Measurements from ENCODE around the gene TSPO2. TPM values are rescaled to one million over a fixed set of nuclear protein-coding genes. Genes with fewer than 3 reads are reported as not detected.

The TSPO2 gene
- total and polyA plus RNA-seq, 2 of the 13 experiments (the other 11 are each of a cell fraction or from before 2014, with no cell fraction given): 0.55 TPM; not detected in 1

DNA sequence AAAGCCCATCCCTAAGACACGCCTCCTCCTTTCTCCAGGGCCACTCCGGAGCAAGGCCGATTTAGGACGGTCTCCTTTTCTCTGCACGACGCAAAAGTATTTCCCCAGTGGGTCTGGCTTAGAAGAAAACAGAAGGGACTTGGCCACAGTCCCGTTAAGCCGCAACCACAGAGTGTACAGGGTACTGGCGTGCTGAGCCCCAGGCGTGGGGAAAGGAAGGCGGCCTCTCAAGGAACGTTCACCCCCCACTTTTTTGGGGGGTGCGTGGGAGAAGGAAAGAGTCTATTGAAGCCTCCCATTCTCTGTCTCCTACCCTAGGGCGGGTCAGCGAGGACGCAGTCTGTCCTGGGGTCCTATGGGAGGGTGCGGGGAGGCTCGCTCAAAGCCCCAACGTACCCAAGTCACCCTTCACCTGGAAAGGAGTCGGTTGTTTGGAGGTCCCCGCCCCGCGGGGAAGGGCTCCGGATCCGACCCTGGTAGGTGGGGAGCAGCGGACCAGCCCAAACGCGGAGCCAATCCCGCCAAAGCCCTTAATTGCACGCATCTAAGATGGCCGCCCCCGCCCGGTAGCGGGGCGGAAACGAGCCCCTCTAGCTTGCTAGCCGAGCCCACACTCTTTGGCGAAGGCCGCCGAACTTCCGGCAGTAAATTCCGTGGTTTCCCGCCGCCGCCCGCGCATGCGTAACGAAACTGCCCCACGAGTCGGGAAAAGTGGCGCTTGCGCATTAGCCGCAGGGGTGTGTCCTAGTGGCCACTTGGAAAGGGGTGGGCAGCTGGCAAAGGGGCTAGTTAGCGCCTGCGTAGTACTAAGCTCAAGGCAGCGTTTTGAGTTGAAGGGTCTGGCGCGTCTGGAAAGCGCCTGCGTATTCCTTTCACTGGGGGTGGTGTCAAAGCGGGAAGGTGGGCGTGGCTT lies 29.9 kb downstream of the TSPO2 start, which contains the start of gene OARD1 (continued):
- TF ChIP-seq, protein P1, sequence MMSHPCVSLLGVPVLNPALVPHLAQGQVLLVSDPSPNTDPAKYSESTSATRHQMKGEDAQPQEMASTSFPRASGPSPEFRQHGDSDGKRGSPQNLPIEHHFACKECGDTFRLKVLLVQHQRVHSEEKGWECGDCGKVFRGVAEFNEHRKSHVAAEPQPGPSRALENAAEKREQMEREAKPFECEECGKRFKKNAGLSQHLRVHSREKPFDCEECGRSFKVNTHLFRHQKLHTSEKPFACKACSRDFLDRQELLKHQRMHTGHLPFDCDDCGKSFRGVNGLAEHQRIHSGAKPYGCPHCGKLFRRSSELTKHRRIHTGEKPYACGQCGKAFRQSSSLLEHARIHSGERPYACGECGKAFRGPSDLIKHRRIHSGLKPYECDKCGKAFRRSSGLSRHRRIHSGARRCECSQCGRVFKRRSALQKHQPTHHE (CRISPR knock-in tag; IDR thresholded peaks at IDR 0.05; ENCODE audit: borderline replicate concordance): 0 out of 2 replicates have a peak, but pooled peaks have one; percentile 53
- no peak for TF ChIP-seq ZNF841 (CRISPR knock-in tag; IDR thresholded peaks at IDR 0.05; ENCODE audit: borderline replicate concordance)
- TF ChIP-seq NCOA1 (CRISPR knock-in tag; IDR thresholded peaks at IDR 0.05): peak; percentile 70; the same call in 1 of the 2 replicates
- no peak for TF ChIP-seq ZNF101 (CRISPR knock-in tag; IDR thresholded peaks at IDR 0.05; ENCODE audit: borderline replicate concordance, low read depth)
- TF ChIP-seq SRSF1 (optimal IDR thresholded peaks at IDR 0.05; ENCODE audit: low read depth, low read length): no peak
- TF ChIP-seq ZNF567 (CRISPR knock-in tag; IDR thresholded peaks at IDR 0.05; ENCODE audit: borderline replicate concordance): no peak
- TF ChIP-seq, protein P2, sequence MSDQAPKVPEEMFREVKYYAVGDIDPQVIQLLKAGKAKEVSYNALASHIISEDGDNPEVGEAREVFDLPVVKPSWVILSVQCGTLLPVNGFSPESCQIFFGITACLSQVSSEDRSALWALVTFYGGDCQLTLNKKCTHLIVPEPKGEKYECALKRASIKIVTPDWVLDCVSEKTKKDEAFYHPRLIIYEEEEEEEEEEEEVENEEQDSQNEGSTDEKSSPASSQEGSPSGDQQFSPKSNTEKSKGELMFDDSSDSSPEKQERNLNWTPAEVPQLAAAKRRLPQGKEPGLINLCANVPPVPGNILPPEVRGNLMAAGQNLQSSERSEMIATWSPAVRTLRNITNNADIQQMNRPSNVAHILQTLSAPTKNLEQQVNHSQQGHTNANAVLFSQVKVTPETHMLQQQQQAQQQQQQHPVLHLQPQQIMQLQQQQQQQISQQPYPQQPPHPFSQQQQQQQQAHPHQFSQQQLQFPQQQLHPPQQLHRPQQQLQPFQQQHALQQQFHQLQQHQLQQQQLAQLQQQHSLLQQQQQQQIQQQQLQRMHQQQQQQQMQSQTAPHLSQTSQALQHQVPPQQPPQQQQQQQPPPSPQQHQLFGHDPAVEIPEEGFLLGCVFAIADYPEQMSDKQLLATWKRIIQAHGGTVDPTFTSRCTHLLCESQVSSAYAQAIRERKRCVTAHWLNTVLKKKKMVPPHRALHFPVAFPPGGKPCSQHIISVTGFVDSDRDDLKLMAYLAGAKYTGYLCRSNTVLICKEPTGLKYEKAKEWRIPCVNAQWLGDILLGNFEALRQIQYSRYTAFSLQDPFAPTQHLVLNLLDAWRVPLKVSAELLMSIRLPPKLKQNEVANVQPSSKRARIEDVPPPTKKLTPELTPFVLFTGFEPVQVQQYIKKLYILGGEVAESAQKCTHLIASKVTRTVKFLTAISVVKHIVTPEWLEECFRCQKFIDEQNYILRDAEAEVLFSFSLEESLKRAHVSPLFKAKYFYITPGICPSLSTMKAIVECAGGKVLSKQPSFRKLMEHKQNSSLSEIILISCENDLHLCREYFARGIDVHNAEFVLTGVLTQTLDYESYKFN (CRISPR knock-in tag; conservative IDR thresholded peaks at IDR 0.05): peak; percentile 65; the same call in 1 of the 2 replicates
- TF ChIP-seq SOX5 (CRISPR knock-in tag; IDR thresholded peaks at IDR 0.05; ENCODE audit: borderline replicate concordance): peak; percentile 11; the same call in 1 of the 2 replicates
- TF ChIP-seq KDM3A (CRISPR knock-in tag; IDR thresholded peaks at IDR 0.05; ENCODE audit: low read depth): peak; percentile 23; the same call in 1 of the 2 replicates
- peak; percentile 49; the same call in 1 of the 2 replicates for TF ChIP-seq ZNF264 (CRISPR knock-in tag; IDR thresholded peaks at IDR 0.05)
- TF ChIP-seq ISL2 (CRISPR knock-in tag; IDR thresholded peaks at IDR 0.05): peak; percentile 71
- TF ChIP-seq ZSCAN31 (CRISPR knock-in tag; IDR thresholded peaks at IDR 0.05; ENCODE audit: low read depth): no peak
- TF ChIP-seq ZMAT3 (CRISPR knock-in tag; conservative IDR thresholded peaks at IDR 0.05): peak; percentile 86
- no peak for TF ChIP-seq ZNF737 (CRISPR knock-in tag; IDR thresholded peaks at IDR 0.05; ENCODE audit: borderline replicate concordance)
- TF ChIP-seq, protein P3, sequence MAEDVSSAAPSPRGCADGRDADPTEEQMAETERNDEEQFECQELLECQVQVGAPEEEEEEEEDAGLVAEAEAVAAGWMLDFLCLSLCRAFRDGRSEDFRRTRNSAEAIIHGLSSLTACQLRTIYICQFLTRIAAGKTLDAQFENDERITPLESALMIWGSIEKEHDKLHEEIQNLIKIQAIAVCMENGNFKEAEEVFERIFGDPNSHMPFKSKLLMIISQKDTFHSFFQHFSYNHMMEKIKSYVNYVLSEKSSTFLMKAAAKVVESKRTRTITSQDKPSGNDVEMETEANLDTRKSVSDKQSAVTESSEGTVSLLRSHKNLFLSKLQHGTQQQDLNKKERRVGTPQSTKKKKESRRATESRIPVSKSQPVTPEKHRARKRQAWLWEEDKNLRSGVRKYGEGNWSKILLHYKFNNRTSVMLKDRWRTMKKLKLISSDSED (CRISPR knock-in tag; IDR thresholded peaks at IDR 0.05): no peak
- TF ChIP-seq NFKB2 (CRISPR knock-in tag; IDR thresholded peaks at IDR 0.05; ENCODE audit: borderline replicate concordance): peak; percentile 81; the same call in 1 of the 2 replicates
- TF ChIP-seq ZNF614 (CRISPR knock-in tag; IDR thresholded peaks at IDR 0.05; ENCODE audit: borderline replicate concordance): no peak; the same call in 1 of the 2 replicates
- no peak for TF ChIP-seq ZFP36L2 (CRISPR knock-in tag; IDR thresholded peaks at IDR 0.05)
- no peak for TF ChIP-seq RARG (CRISPR knock-in tag; IDR thresholded peaks at IDR 0.05; ENCODE audit: low read depth)
- TF ChIP-seq PHF8 (CRISPR knock-in tag; IDR thresholded peaks at IDR 0.05): peak; percentile 80
- TF ChIP-seq ZNF605 (CRISPR knock-in tag; IDR thresholded peaks at IDR 0.05): peak; percentile 87
- TF ChIP-seq SMAD9 (CRISPR knock-in tag; IDR thresholded peaks at IDR 0.05): no peak
- TF ChIP-seq ETV6 (CRISPR knock-in tag; conservative IDR thresholded peaks at IDR 0.05): no peak
- peak; percentile 7; the same call in 1 of the 2 replicates for TF ChIP-seq TARDBP (CRISPR knock-in tag; IDR thresholded peaks at IDR 0.05)
- TF ChIP-seq SRF (IDR thresholded peaks at IDR 0.05; ENCODE audit: low read depth, low read length): 0 out of 2 replicates have a peak, but pooled peaks have one; percentile 40

All from HepG2 (cell line).